ENCODE measurements around the gene ABHD4. TPM values are rescaled to one million over a fixed set of nuclear protein-coding genes. Genes with fewer than 3 reads are reported as not detected.

The ABHD4 gene
- total and polyA plus RNA-seq, 7 donors, result 9.5 to 20.4 (median 18.0) TPM

DNA sequence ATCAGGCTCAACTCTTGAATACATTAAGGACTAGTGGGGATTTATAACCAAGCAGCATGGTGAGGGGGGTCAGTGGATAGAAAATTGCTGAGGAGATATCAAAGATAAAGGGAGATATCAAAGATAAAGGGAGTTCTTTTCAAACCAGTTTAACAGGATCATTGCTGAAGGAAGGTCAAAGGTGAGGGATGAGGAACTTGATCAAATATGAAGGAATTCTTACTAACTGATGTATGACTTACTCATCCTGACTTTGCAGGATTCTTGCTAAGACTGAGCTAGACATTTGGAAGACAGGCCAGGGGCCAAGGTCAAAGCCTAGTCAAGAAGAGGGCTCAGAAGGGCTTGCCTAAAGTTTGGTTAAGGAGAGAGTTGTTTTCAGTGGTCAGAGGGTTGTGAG lies 4.8 kb downstream of the ABHD4 start:
- no peak overlapping the region for H3K27ac ChIP-seq
- no peaks in the 10 kb centered on the region for H3K9me3 ChIP-seq
- peaks cover 0 to 21% (median 16%) of the 10 kb centered on the region in 4 donors for H3K4me1 ChIP-seq
- intact Hi-C loops (cut with DNase I), result no loop called here
- peaks cover 43 to 64% (median 57%) of the 10 kb centered on the region in 4 donors for H3K36me3 ChIP-seq
- TF ChIP-seq EP300 (IDR thresholded peaks at IDR 0.05) (no peak), POLR2AphosphoS5 (IDR thresholded peaks at IDR 0.05) (no peak), POLR2A (IDR thresholded peaks at IDR 0.05) (no peak)
- TF ChIP-seq, protein P1, sequence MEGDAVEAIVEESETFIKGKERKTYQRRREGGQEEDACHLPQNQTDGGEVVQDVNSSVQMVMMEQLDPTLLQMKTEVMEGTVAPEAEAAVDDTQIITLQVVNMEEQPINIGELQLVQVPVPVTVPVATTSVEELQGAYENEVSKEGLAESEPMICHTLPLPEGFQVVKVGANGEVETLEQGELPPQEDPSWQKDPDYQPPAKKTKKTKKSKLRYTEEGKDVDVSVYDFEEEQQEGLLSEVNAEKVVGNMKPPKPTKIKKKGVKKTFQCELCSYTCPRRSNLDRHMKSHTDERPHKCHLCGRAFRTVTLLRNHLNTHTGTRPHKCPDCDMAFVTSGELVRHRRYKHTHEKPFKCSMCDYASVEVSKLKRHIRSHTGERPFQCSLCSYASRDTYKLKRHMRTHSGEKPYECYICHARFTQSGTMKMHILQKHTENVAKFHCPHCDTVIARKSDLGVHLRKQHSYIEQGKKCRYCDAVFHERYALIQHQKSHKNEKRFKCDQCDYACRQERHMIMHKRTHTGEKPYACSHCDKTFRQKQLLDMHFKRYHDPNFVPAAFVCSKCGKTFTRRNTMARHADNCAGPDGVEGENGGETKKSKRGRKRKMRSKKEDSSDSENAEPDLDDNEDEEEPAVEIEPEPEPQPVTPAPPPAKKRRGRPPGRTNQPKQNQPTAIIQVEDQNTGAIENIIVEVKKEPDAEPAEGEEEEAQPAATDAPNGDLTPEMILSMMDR (IDR thresholded peaks at IDR 0.05), result no peak
- no peak for DNase-seq
- no peak overlapping the region for H3K4me3 ChIP-seq
- H3K27me3 ChIP-seq, result no peaks in the 10 kb centered on the region

- TF ChIP-seq, protein P1 (IDR thresholded peaks at IDR 0.05), result no peak
- TF ChIP-seq POLR2AphosphoS5 (IDR thresholded peaks at IDR 0.05), result no peak
- no peak for TF ChIP-seq POLR2A (IDR thresholded peaks at IDR 0.05)
- no peak for TF ChIP-seq EP300 (IDR thresholded peaks at IDR 0.05)
- H3K27ac ChIP-seq, result no peak overlapping the region
- WGBS, 2 donors, result 89 to 90% methylated on average over 6 of the region's 6 CpGs
- intact Hi-C loops (cut with DNase I), result no loop called here
- no peak overlapping the region for H3K4me3 ChIP-seq
- no peaks in the 10 kb centered on the region for H3K9me3 ChIP-seq
- DNase-seq, result no peak
- no peaks in the 10 kb centered on the region for H3K4me1 ChIP-seq
- H3K36me3 ChIP-seq, result peaks cover 60 to 99% (median 85%) of the 10 kb centered on the region in 4 donors
- no peaks in the 10 kb centered on the region for H3K27me3 ChIP-seq
Measured at GRCh38 chr14:22606380-22606779, 8.3 kb downstream of the ABHD4 start.

GRCh38 chr14:22607291-22607690 lies 9.2 kb downstream of the ABHD4 start:
- intact Hi-C loops (cut with DNase I), result no loop called here
- H3K4me1 ChIP-seq, result no peaks in the 10 kb centered on the region
- no peak overlapping the region for H3K27ac ChIP-seq
- peaks cover 52 to 100% (median 80%) of the 10 kb centered on the region in 4 donors for H3K36me3 ChIP-seq
- 85 to 88% methylated on average over 3 of the region's 3 CpGs for WGBS, 2 donors
- H3K4me3 ChIP-seq, result no peak overlapping the region
- H3K27me3 ChIP-seq, result no peaks in the 10 kb centered on the region
- no peaks in the 10 kb centered on the region for H3K9me3 ChIP-seq
- DNase-seq, result no peak
- no peak for TF ChIP-seq POLR2AphosphoS5 (IDR thresholded peaks at IDR 0.05)
- TF ChIP-seq POLR2A (IDR thresholded peaks at IDR 0.05), result no peak
- TF ChIP-seq EP300 (IDR thresholded peaks at IDR 0.05), result no peak
- TF ChIP-seq, protein P1 (IDR thresholded peaks at IDR 0.05), result no peak

DNA sequence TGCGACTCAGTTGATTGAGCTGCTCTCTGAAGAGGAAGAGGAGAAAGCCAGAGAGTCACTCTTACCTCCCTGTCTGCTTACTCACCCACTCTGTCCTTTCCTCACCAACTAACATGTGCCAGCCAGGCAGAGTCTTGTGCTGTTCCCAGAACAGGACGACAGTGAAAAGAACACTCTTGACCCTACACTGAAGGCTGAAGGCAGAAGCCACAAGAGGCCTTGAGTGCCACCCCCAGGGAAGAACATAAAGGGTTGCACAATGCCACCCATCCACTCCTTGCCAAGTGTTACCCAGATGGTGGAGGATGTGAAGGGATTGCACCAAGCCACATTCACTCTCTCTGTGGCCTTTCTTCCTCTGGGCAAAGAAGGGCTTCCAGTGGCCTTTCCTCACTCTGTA lies 12.8 kb downstream of the ABHD4 start:
- Histone ChIP-seq H3K4me1 (peaks cover 0 to 17% (median 15%) of the 10 kb centered on the region in 4 donors), H3K36me3 (peaks cover 34 to 66% (median 51%) of the 10 kb centered on the region in 4 donors), H3K9me3 (no peaks in the 10 kb centered on the region), H3K27ac (no peak overlapping the region), H3K4me3 (no peak overlapping the region), H3K27me3 (no peaks in the 10 kb centered on the region)
- 94 to 95% methylated on average over 2 of the region's 2 CpGs for WGBS, 2 donors
- intact Hi-C loops (cut with DNase I), result no loop called here
- DNase-seq, result no peak
- no peak for TF ChIP-seq EP300 (IDR thresholded peaks at IDR 0.05)
- TF ChIP-seq POLR2AphosphoS5 (IDR thresholded peaks at IDR 0.05), result no peak
- no peak for TF ChIP-seq POLR2A (IDR thresholded peaks at IDR 0.05)
- TF ChIP-seq, protein P1 (IDR thresholded peaks at IDR 0.05), result no peak

DNA sequence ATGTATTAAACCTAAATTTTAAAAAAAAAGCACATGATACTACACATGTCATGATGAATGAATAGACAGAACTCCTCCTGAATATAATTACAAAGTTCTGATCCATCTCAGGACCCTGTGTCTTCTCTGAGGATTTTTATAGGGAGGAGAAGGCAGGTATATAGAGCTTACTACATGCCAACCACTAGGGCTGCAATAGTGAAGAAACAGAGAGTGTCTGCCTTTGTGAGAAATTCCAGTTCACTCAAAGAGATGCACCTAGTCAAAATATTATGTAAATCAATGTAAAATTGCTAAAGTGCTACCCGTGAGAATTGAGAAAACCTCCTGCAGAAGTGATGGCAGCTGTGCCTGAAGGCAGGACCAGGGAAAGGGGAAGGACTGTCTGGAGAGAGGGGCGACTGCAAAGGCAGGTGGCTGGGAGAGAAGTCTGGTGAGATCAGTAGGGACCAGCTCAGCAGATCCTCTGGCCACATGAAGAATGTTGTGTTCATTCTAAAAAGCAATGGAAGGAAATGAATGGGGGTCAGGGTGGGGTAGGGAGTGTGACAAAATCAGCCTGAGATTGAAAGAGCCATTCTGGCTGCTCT lies 15.1 kb downstream of the ABHD4 start:
- no peaks in the 10 kb centered on the region for H3K27me3 ChIP-seq
- H3K27ac ChIP-seq, result peak overlapping the region in 3 of 4 donors; percentile 18 to 74 (median 68)
- 61 to 78% methylated on average over 2 of the region's 2 CpGs for WGBS, 2 donors
- TF ChIP-seq EP300 (IDR thresholded peaks at IDR 0.05) (no peak), POLR2AphosphoS5 (IDR thresholded peaks at IDR 0.05) (no peak), POLR2A (IDR thresholded peaks at IDR 0.05) (no peak)
- intact Hi-C loops (cut with DNase I), result no loop called here
- no peak for DNase-seq
- H3K9me3 ChIP-seq, result no peaks in the 10 kb centered on the region
- H3K4me3 ChIP-seq, result no peak overlapping the region
- peaks cover 13 to 43% (median 30%) of the 10 kb centered on the region in 4 donors for H3K36me3 ChIP-seq
- H3K4me1 ChIP-seq, result peaks cover 0 to 17% (median 15%) of the 10 kb centered on the region in 4 donors
